GM12878 (cell line): ENCODE data around the gene LST1. TPM values are rescaled to one million over a fixed set of nuclear protein-coding genes. Genes with fewer than 3 reads are reported as not detected.

ENCODE experiments used
- ATAC-seq: fragments of 200-7000 bp; cut with Tn5 transposase; 3 replicates; pipeline ENCODE4 v1.9.1; 2020; ENCODE audit warnings: mild to moderate bottlenecking, moderate library complexity
- BruUV-seq: library from RNA; stranded (reverse); fragments of 400-500 nt; replicated peaks from 2 replicates; lab custom pipeline; 2021; lab: Mats Ljungman, UMichigan
- CTCF ChIA-PET: fragments of 300-600 bp; sonication (Branson Sonifier 250); formaldehyde crosslinking; extraction: SDS; loops from one replicate; lab custom pipeline; 2021; ENCODE audit warnings: inconsistent platforms; lab: Yijun Ruan, JAX
- POLR2A ChIA-PET: fragments of 350-600 bp; formaldehyde crosslinking; extraction: SDS; loops from one replicate; lab custom pipeline; 2021; ENCODE audit warnings: inconsistent platforms; lab: Charles Lee
- RAD21 ChIA-PET: fragments of 300-600 bp; sonication (Branson Sonifier 250); formaldehyde crosslinking; loops from one replicate; lab custom pipeline; 2023; ENCODE audit warnings: antibody characterized with exemption; ENCODE audit not compliant: unreplicated experiment; lab: Charles Lee
- SMC1A ChIA-PET: fragments of 300-600 bp; sonication (Branson Sonifier 250); formaldehyde crosslinking; loops from one replicate; lab custom pipeline; 2023; ENCODE audit not compliant: unreplicated experiment, uncharacterized antibody; lab: Charles Lee
- DNase-seq: peaks from one replicate; pipeline ENCODE4 v3.0.0-alpha.2; 2011; ENCODE audit warnings: low read depth, low spot score
- FAIRE-seq: peaks from 3 replicates; lab custom pipeline; 2011; peaks lifted over from hg19 to GRCh38; lab: Jason Lieb, UNC
- H2AFZ ChIP-seq: 2 replicates; pipeline ENCODE4 v1.6.0; 2011; ENCODE audit warnings: low read depth, low read length, control low read depth; ENCODE audit not compliant: control insufficient read depth
- H3K27ac ChIP-seq: 2 replicates; pipeline ENCODE4 v1.5.1; 2011; ENCODE audit warnings: control low read depth; ENCODE audit not compliant: control insufficient read depth, insufficient read depth
- H3K27me3 ChIP-seq, 2 experiments: replicated peaks in 1 of 2; 2 replicates each; pipeline versions ENCODE4 v1.6.0 to v1.6.1; 2011; ENCODE audit warnings: low read length in 1 of 2; ENCODE audit not compliant: control insufficient read depth in 2 of 2, insufficient read depth in 2 of 2
- H3K36me3 ChIP-seq, 2 experiments: 2 replicates each; pipeline ENCODE4 v1.5.1; 2011; ENCODE audit warnings: low read length in 1 of 2; ENCODE audit not compliant: control insufficient read depth in 2 of 2, insufficient read depth in 2 of 2
- H3K4me1 ChIP-seq: 2 replicates; pipeline ENCODE4 v1.6.1; 2011; ENCODE audit warnings: mild to moderate bottlenecking, low read length, moderate library complexity, mixed read lengths; ENCODE audit not compliant: control insufficient read depth, insufficient read depth
- H3K4me2 ChIP-seq: 2 replicates; pipeline ENCODE4 v1.6.0; 2011; ENCODE audit warnings: control low read depth; ENCODE audit not compliant: control insufficient read depth, insufficient read depth
- H3K4me3 ChIP-seq: fragments of 200-600 bp; sonication (generic); 2 replicates; pipeline ENCODE4 v1.5.1; 2016
- H3K79me2 ChIP-seq: 2 replicates; pipeline ENCODE4 v1.6.0; 2011; ENCODE audit warnings: low read length; ENCODE audit not compliant: control insufficient read depth, insufficient read depth
- H3K9ac ChIP-seq: 2 replicates; pipeline ENCODE4 v1.8.0; 2011; ENCODE audit warnings: low read length, control low read depth, mixed read lengths; ENCODE audit not compliant: control insufficient read depth, insufficient read depth
- H3K9me3 ChIP-seq: replicated peaks from 3 replicates; pipeline ENCODE4 v1.5.1; 2011; ENCODE audit warnings: mild to moderate bottlenecking, low read length; ENCODE audit not compliant: control insufficient read depth, insufficient read depth
- H4K20me1 ChIP-seq: 2 replicates; pipeline ENCODE4 v1.6.0; 2011; ENCODE audit not compliant: control insufficient read depth, insufficient read depth
- ASH2L ChIP-seq: fragments of 300-600, 200-600 bp; sonication (generic); IDR thresholded peaks from 2 replicates; pipeline ENCODE4 v1.6.1; 2017; ENCODE audit warnings: low read depth, mild to moderate bottlenecking, borderline replicate concordance
- BMI1 ChIP-seq: fragments of 450-650 bp; IDR thresholded peaks from 2 replicates; pipeline ENCODE4 v1.6.1; 2016; ENCODE audit warnings: mild to moderate bottlenecking, moderate library complexity, borderline replicate concordance
- CEBPB ChIP-seq, 2 experiments: fragments of 150-350 bp in 1 of 2; IDR thresholded peaks; 2 replicates each; pipeline ENCODE4 v1.6.1; 2012 to 2014; ENCODE audit warnings: low read depth in 2 of 2, low read length in 2 of 2, borderline replicate concordance in 1 of 2, inconsistent platforms in 1 of 2
- EGR1 ChIP-seq, 2 experiments: IDR thresholded peaks; 1 replicate in 1 of 2; 2 replicates in 1 of 2; pipeline ENCODE4 v1.6.1; 2011 to 2012; ENCODE audit warnings: low read depth in 2 of 2, low read length in 2 of 2, borderline replicate concordance in 1 of 2, mild to moderate bottlenecking in 1 of 2, moderate library complexity in 1 of 2
- GATAD2B ChIP-seq: fragments of 450-650 bp; conservative IDR thresholded peaks from 2 replicates; pipeline ENCODE4 v1.6.1; 2017; ENCODE audit warnings: low read depth, mild to moderate bottlenecking, moderate library complexity
- IKZF2 ChIP-seq, 2 experiments: fragments of 450-650 bp; IDR thresholded peaks; 2 replicates each; pipeline ENCODE4 v1.6.1; 2017; ENCODE audit warnings: mild to moderate bottlenecking in 2 of 2, moderate library complexity in 2 of 2
- MTA3 ChIP-seq: IDR thresholded peaks from 2 replicates; pipeline ENCODE4 v1.6.1; 2012; ENCODE audit warnings: low read length, inconsistent platforms, borderline replicate concordance
- MYB ChIP-seq: fragments of 150-350 bp; IDR thresholded peaks from 2 replicates; pipeline ENCODE4 v1.6.1; 2014; ENCODE audit warnings: mild to moderate bottlenecking, low read depth, low read length, borderline replicate concordance
- NFYB ChIP-seq: IDR thresholded peaks from 2 replicates; pipeline ENCODE4 v1.6.1; 2011; ENCODE audit warnings: low read depth, mild to moderate bottlenecking, low read length, improper control_type of control experiment, moderate library complexity; ENCODE audit not compliant: insufficient read depth
- SREBF1 ChIP-seq: IDR thresholded peaks from 2 replicates; pipeline ENCODE4 v1.6.1; 2012; ENCODE audit warnings: mild to moderate bottlenecking, low read length
- ZNF274 ChIP-seq: IDR thresholded peaks from one replicate; pipeline ENCODE4 v1.8.0; 2011; ENCODE audit not compliant: insufficient read length, insufficient read depth
- WGBS: methylation state at CpG from one replicate; pipeline ENCODE4 v1.1.6; 2016; ENCODE audit warnings: low lambda C conversion rate; ENCODE audit not compliant: insufficient replicate concordance, insufficient coverage; ENCODE audit errors: missing lambda C conversion rate; 5-methylcytosine and 5-hydroxymethylcytosine counted together
- in situ Hi-C: fragments of 300-500 bp; cut with MboI; formaldehyde crosslinking; loops from 9 replicates; pipeline ENCODE4 v1.14.3; 2018; ENCODE audit warnings: mixed read lengths
- intact Hi-C: fragments of 100-400 bp; cut with micrococcal nuclease; formaldehyde crosslinking; loops from one replicate; pipeline ENCODE4 v1.14.2; 2022; ENCODE audit not compliant: unreplicated experiment
- polyA plus RNA-seq, 11 experiments: library from polyadenylated mRNA; depleted of rRNA in 4 of 11; unstranded in 6 of 11; stranded (reverse) in 5 of 11; fragments of >200 nt; fragmentation: Nextera tagmentation in 4 of 11; fragmentation: Illumina TruSeq in 1 of 11; extraction: Ambion mirVana in 4 of 11; extraction: Trizol in 1 of 11; gene quantifications; 1 replicate in 1 of 11; 2 replicates in 10 of 11; pipeline versions ENCODE4 v1.2.1 to v1.2.3, GENCODE V29; 2011 to 2016; ENCODE audit warnings: inconsistent platforms in 2 of 11, missing spikeins in 2 of 11, low read depth in 1 of 11
- total RNA-seq, 4 experiments: library from RNA; depleted of rRNA in 3 of 4; stranded (reverse); fragments of >200 nt in 3 of 4; fragmentation: Illumina TruSeq in 1 of 4; extraction: Trizol in 1 of 4; gene quantifications; 2 replicates each; pipeline versions ENCODE4 v1.2.1 to v1.2.3, GENCODE V29; 2013 to 2021
- TF ChIP-seq, protein P1 (sequence below): IDR thresholded peaks from 2 replicates; pipeline ENCODE4 v1.6.1; 2012; ENCODE audit warnings: improper control_type of control experiment, low read depth, low read length; ENCODE audit not compliant: insufficient replicate concordance
- TF ChIP-seq, protein P2 (sequence below): fragments of 450-650 bp; IDR thresholded peaks from 2 replicates; pipeline ENCODE4 v1.6.1; 2018; ENCODE audit warnings: mild to moderate bottlenecking, low read depth, moderate library complexity; ENCODE audit not compliant: partially characterized antibody

The LST1 gene
- total and polyA plus RNA-seq, 10 of the 15 experiments (the other 5 are each of a cell fraction or from before 2014, with no cell fraction given), result 4.1 to 35.5 (median 16.4) TPM

DNA sequence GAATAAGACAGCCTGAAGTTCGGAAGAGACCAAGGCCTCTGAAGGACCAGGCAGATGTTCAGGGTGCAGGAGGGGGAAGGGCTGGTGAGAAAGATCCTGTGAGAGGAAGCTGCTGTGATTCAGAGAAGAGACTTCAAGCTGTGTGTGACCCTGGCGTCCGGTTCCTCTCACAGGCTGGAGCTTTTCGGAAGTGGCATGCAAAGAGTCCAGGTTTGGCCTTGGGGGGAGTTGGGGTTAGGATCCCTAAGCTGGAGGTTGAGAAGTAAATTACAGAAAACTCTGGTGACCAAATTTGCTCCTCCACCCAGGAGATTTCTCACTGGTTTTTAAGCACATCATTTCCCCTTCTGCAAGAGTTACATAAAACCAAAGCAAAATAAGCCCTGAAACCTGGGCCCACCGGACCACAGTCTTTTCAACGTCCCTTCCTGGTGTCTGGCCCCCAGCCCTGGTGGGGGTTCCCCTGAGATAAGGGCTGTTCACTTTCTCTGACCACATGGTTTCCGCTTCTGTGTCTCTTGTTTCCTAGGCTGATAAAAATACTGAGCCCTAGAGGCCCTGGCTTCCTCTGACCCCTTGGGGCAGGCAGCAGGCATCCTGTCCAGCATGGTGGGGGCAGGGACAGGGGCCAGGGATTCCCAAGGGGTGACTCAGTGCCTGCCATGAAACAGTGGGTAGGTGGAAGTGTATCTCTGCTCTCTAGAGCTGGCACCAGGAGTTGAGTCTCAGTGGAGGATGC lies 25.9 kb upstream of the LST1 start:
- CTCF ChIA-PET, result interaction anchor here (0.9 to 34.8 kb wide), 5 partner anchors 8 to 28 kb away, joined by 4 to 2098 read pairs (median 27); partner anchors contain the start of genes LST1, LTA, LTB and NCR3
- H3K79me2 ChIP-seq, result peaks cover 16% of the 10 kb centered on the region
- in situ Hi-C loops, result loop anchor here (25.0 kb wide), 2 partner anchors 1052 to 1402 kb away; partner anchors contain the start of genes BRD2 and HLA-DMA
- no TSS peak for BruUV-seq
- no peaks in the 10 kb centered on the region for H3K9me3 ChIP-seq
- FAIRE-seq (peak; percentile 52), ATAC-seq (peak; percentile 77), DNase-seq (peak; percentile 88)
- RAD21 ChIA-PET, result interaction anchor here (0.5 to 15.9 kb wide), 5 partner anchors 9 to 265 kb away, joined by 3 to 620 read pairs (median 62); partner anchors contain the start of genes ATP6V1G2, LST1, LTA and LTB
- H3K4me1 ChIP-seq, result peaks cover 79% of the 10 kb centered on the region
- POLR2A ChIA-PET, result interaction anchor here (0.8 to 9.1 kb wide), 10 partner anchors 9 to 56 kb away, joined by 3 to 255 read pairs (median 6); partner anchors contain the start of genes DDX39B, LTB, NCR3 and NFKBIL1
- WGBS, result 0% methylated on average over 7 of the region's 7 CpGs
- H3K4me3 ChIP-seq, result peak overlapping the region; percentile 55; the same call in 1 of the 2 replicates
- peak overlapping the region; percentile 99 for H3K27ac ChIP-seq
- H3K27me3 ChIP-seq, result no peaks in the 10 kb centered on the region
- peak overlapping the region; percentile 94 for H3K4me2 ChIP-seq
- H3K36me3 ChIP-seq, result peaks cover 0 to 8% of the 10 kb centered on the region in 2 experiments; a peak in 2 of 4 replicates
- H3K9ac ChIP-seq, result peak overlapping the region; percentile 84
- SMC1A ChIA-PET, result interaction anchor here (0.9 to 34.7 kb wide), 5 partner anchors 9 to 64 kb away, joined by 3 to 1989 read pairs (median 7); partner anchors contain the start of genes ATP6V1G2, LST1, LTA and LTB
- H2AFZ ChIP-seq, result no peak overlapping the region
- no peaks in the 10 kb centered on the region for H4K20me1 ChIP-seq
- intact Hi-C loops, result loop anchor here (1.0 to 2.0 kb wide), 3 partner anchors 8 to 21 kb away; no protein-coding TSS in a partner anchor
- no peak for TF ChIP-seq SREBF1
- TF ChIP-seq ASH2L, result no peak
- peak; percentile 79; the same call in 1 of the 2 replicates for TF ChIP-seq MTA3
- TF ChIP-seq BMI1, result 0 out of 2 replicates have a peak, but pooled peaks have one; percentile 40
- TF ChIP-seq ZNF274, result no peak
- peak; percentile 58; the same call in 1 of the 2 replicates for TF ChIP-seq GATAD2B
- TF ChIP-seq NFYB, result no peak
- peak; percentile 72 to 84 for TF ChIP-seq IKZF2 (IDR thresholded peaks at IDR 0.05)
- TF ChIP-seq, protein P1, sequence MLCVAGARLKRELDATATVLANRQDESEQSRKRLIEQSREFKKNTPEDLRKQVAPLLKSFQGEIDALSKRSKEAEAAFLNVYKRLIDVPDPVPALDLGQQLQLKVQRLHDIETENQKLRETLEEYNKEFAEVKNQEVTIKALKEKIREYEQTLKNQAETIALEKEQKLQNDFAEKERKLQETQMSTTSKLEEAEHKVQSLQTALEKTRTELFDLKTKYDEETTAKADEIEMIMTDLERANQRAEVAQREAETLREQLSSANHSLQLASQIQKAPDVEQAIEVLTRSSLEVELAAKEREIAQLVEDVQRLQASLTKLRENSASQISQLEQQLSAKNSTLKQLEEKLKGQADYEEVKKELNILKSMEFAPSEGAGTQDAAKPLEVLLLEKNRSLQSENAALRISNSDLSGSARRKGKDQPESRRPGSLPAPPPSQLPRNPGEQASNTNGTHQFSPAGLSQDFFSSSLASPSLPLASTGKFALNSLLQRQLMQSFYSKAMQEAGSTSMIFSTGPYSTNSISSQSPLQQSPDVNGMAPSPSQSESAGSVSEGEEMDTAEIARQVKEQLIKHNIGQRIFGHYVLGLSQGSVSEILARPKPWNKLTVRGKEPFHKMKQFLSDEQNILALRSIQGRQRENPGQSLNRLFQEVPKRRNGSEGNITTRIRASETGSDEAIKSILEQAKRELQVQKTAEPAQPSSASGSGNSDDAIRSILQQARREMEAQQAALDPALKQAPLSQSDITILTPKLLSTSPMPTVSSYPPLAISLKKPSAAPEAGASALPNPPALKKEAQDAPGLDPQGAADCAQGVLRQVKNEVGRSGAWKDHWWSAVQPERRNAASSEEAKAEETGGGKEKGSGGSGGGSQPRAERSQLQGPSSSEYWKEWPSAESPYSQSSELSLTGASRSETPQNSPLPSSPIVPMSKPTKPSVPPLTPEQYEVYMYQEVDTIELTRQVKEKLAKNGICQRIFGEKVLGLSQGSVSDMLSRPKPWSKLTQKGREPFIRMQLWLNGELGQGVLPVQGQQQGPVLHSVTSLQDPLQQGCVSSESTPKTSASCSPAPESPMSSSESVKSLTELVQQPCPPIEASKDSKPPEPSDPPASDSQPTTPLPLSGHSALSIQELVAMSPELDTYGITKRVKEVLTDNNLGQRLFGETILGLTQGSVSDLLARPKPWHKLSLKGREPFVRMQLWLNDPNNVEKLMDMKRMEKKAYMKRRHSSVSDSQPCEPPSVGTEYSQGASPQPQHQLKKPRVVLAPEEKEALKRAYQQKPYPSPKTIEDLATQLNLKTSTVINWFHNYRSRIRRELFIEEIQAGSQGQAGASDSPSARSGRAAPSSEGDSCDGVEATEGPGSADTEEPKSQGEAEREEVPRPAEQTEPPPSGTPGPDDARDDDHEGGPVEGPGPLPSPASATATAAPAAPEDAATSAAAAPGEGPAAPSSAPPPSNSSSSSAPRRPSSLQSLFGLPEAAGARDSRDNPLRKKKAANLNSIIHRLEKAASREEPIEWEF, result no peak
- no peak; the same call in 1 of the 2 replicates for TF ChIP-seq MYB
- TF ChIP-seq, protein P2, sequence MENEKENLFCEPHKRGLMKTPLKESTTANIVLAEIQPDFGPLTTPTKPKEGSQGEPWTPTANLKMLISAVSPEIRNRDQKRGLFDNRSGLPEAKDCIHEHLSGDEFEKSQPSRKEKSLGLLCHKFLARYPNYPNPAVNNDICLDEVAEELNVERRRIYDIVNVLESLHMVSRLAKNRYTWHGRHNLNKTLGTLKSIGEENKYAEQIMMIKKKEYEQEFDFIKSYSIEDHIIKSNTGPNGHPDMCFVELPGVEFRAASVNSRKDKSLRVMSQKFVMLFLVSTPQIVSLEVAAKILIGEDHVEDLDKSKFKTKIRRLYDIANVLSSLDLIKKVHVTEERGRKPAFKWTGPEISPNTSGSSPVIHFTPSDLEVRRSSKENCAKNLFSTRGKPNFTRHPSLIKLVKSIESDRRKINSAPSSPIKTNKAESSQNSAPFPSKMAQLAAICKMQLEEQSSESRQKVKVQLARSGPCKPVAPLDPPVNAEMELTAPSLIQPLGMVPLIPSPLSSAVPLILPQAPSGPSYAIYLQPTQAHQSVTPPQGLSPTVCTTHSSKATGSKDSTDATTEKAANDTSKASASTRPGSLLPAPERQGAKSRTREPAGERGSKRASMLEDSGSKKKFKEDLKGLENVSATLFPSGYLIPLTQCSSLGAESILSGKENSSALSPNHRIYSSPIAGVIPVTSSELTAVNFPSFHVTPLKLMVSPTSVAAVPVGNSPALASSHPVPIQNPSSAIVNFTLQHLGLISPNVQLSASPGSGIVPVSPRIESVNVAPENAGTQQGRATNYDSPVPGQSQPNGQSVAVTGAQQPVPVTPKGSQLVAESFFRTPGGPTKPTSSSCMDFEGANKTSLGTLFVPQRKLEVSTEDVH, result no peak
- peak in 1 of 2 experiments; percentile 64; a peak in 2 of 3 replicates for TF ChIP-seq EGR1 (IDR thresholded peaks at IDR 0.05; ENCODE audit: borderline replicate concordance in 1 of 2, low read depth in 2 of 2, low read length in 2 of 2)
- TF ChIP-seq CEBPB (IDR thresholded peaks at IDR 0.05; ENCODE audit: borderline replicate concordance in 1 of 2, low read depth in 2 of 2, low read length in 2 of 2), result peak in 1 of 2 experiments; percentile 59; a peak in 1 of 4 replicates
